Urinary bladder (tissue), 4 donors: ENCODE results near the gene KIF22. TPM values are rescaled to one million over a fixed set of nuclear protein-coding genes. Genes with fewer than 3 reads are reported as not detected.
A peak's percentile ranks its signal among the peaks of the same experiment; 100 is the strongest.
"Not testable (repeated sequence)": the region's sequence is repeated elsewhere in the genome, so short reads cannot be mapped to it uniquely, and the experiment has no call there.

Experiments used
- DNase-seq: peaks from one replicate; pipeline ENCODE4 v3.0.0-alpha.2; 2015; ENCODE audit errors: extremely low spot score
- H3K27ac ChIP-seq: one replicate; pipeline ENCODE4 v1.5.1; 2013; ENCODE audit warnings: low read depth, mild to moderate bottlenecking, moderate library complexity
- H3K36me3 ChIP-seq: one replicate; pipeline ENCODE4 v1.6.1; 2013; ENCODE audit warnings: mild to moderate bottlenecking, moderate library complexity; ENCODE audit not compliant: insufficient read depth
- H3K4me1 ChIP-seq: one replicate; pipeline ENCODE4 v1.6.1; 2013; ENCODE audit warnings: mild to moderate bottlenecking, moderate library complexity; ENCODE audit not compliant: insufficient read depth
- H3K4me3 ChIP-seq: one replicate; pipeline ENCODE4 v1.5.1; 2013; ENCODE audit warnings: low read depth, low read length
- WGBS: extraction: QIAGEN DNeasy Blood & Tissue Kit; methylation state at CpG from one replicate; pipeline ENCODE4 v1.1.7; 2013; 5-methylcytosine and 5-hydroxymethylcytosine counted together
- polyA plus RNA-seq: library from polyadenylated mRNA; stranded (reverse); fragments of 200-250 nt; gene quantifications from one replicate; pipeline ENCODE4 v1.2.3, GENCODE V29; 2013
- total RNA-seq: library from RNA; depleted of rRNA; stranded (reverse); fragments of >200 nt; gene quantifications from one replicate; pipeline ENCODE4 v1.2.3, GENCODE V29; 2014
- donor health status: healthy with polysubstance abuse.
- donor health status: healthy.

KIF22 gene
- total and polyA plus RNA-seq, 2 donors, result 27.0 to 37.0 TPM

GRCh38 chr16:29775742-29776408 is 14.7 kb upstream of the KIF22 start:
- Histone ChIP-seq H3K27ac (no peak overlapping the region), H3K36me3 (no peaks in the 10 kb centered on the region), H3K4me1 (no peaks in the 10 kb centered on the region), H3K4me3 (no peak overlapping the region)
- DNase-seq, result no peak
- 60% methylated on average over 4 of the region's 4 CpGs for WGBS

GRCh38 chr16:29777576-29778350 is 12.8 kb upstream of the KIF22 start, which contains the start of gene ZG16:
Gene ZG16, plus strand, starts transcription at chr16:29778256. Its CDS starts 1,011 bp downstream, at chr16:29779267.
- WGBS, result 79% methylated on average over 10 of the region's 10 CpGs
- Histone ChIP-seq H3K4me3 (no peak within 1 kb of the TSS), H3K36me3 (no peaks in the 10 kb centered on the region), H3K4me1 (no peaks in the 10 kb centered on the region), H3K27ac (no peak within 1 kb of the TSS)
- DNase-seq, result no peak

- no peaks in the 10 kb centered on the region for H3K36me3 ChIP-seq
- 68% methylated on average over 10 of the region's 10 CpGs for WGBS
- H3K4me3 ChIP-seq, result no peak overlapping the region
- no peak for DNase-seq
- H3K27ac ChIP-seq, result no peak overlapping the region
- no peaks in the 10 kb centered on the region for H3K4me1 ChIP-seq
These were observed 11.1 kb upstream of the KIF22 start for GRCh38 chr16:29779474-29779873.

GRCh38 chr16:29783094-29783953 is 7.2 kb upstream of the KIF22 start:
- not testable (repeated sequence) for DNase-seq, H3K4me3 ChIP-seq, H3K4me1 ChIP-seq, H3K36me3 ChIP-seq, H3K27ac ChIP-seq
- 66% methylated on average over 13 of the region's 13 CpGs for WGBS

- 94% methylated on average over 2 of the region's 2 CpGs for WGBS
- no peak overlapping the region for H3K4me3 ChIP-seq
- no peaks in the 10 kb centered on the region for H3K36me3 ChIP-seq
- no peak overlapping the region for H3K27ac ChIP-seq
- DNase-seq, result no peak
- H3K4me1 ChIP-seq, result no peaks in the 10 kb centered on the region
These were observed 6.4 kb upstream of the KIF22 start for GRCh38 chr16:29784157-29784556.

- Histone ChIP-seq H3K4me3 (no peak overlapping the region), H3K27ac (no peak overlapping the region), H3K36me3 (no peaks in the 10 kb centered on the region), H3K4me1 (no peaks in the 10 kb centered on the region)
- DNase-seq, result no peak
- whole genome bisulfite sequencing, result 9% methylated on average over 38 of the region's 38 CpGs
These were observed 5.5 kb upstream of the KIF22 start for GRCh38 chr16:29784901-29785500.

- WGBS, result 88% methylated on average over 4 of the region's 4 CpGs
- H3K36me3 ChIP-seq, H3K27ac ChIP-seq: not testable (repeated sequence)
These were observed 3.4 kb upstream of the KIF22 start for GRCh38 chr16:29787155-29787554.

GRCh38 chr16:29789775-29790182 is 772 bp upstream of the KIF22 start:
- Histone ChIP-seq H3K36me3 (no peaks in the 10 kb centered on the region), H3K4me1 (no peaks in the 10 kb centered on the region), H3K27ac (peak overlapping the region; percentile 60), H3K4me3 (peak overlapping the region; percentile 73)
- 64% methylated on average over 20 of the region's 20 CpGs for WGBS
- no peak for DNase-seq

More at GRCh38 chr16:29787155-29787554, 3.4 kb upstream of the KIF22 start:
- not testable (repeated sequence) for H3K4me1 ChIP-seq, H3K4me3 ChIP-seq, DNase-seq

- Histone ChIP-seq H3K4me1 (no peaks in the 10 kb centered on the region), H3K4me3 (peak overlapping the region; percentile 73), H3K36me3 (no peaks in the 10 kb centered on the region), H3K27ac (peak overlapping the region; percentile 25)
- no peak for DNase-seq
- 1% methylated on average over 31 of the region's 31 CpGs for WGBS
These were observed 646 bp downstream of the KIF22 start for GRCh38 chr16:29790949-29791844.

- DNase-seq, result no peak
- no peaks in the 10 kb centered on the region for H3K4me1 ChIP-seq
- H3K4me3 ChIP-seq, result no peak overlapping the region
- H3K27ac ChIP-seq, result no peak overlapping the region
- WGBS, result 66% methylated on average over 9 of the region's 9 CpGs
- H3K36me3 ChIP-seq, result no peaks in the 10 kb centered on the region
These were observed 1.6 kb downstream of the KIF22 start for GRCh38 chr16:29791845-29792807.

- H3K4me1 ChIP-seq, DNase-seq, H3K4me3 ChIP-seq, H3K36me3 ChIP-seq, H3K27ac ChIP-seq: not testable (repeated sequence)
- WGBS, result 90% methylated on average over 18 of the region's 18 CpGs
These were observed 2.6 kb downstream of the KIF22 start for GRCh38 chr16:29793153-29793552.
